GM23338 (cell line): ENCODE measurements around the gene PLXNB2. TPM values are rescaled to one million over a fixed set of nuclear protein-coding genes. Genes with fewer than 3 reads are reported as not detected.

Experiments
- ATAC-seq: fragments of 200-7000 bp; cut with Tn5 transposase; 3 replicates; pipeline ENCODE4 v1.9.1; 2020
- DNase-seq: peaks from one replicate; pipeline ENCODE4 v3.0.0-alpha.2; 2015; ENCODE audit warnings: low spot score
- H2AFZ ChIP-seq: fragments of 200-600 bp; sonication (generic); 2 replicates; pipeline ENCODE4 v1.8.0; 2016; ENCODE audit warnings: antibody characterized with exemption, mild to moderate bottlenecking, moderate library complexity
- H3F3A ChIP-seq: fragments of 200-600 bp; sonication (generic); replicated peaks from 2 replicates; pipeline ENCODE4 v1.8.0; 2017; ENCODE audit warnings: antibody characterized with exemption, mixed run types, low read depth
- H3K27ac ChIP-seq: fragments of 200-600 bp; sonication (generic); 2 replicates; pipeline ENCODE4 v1.6.1; 2016; ENCODE audit warnings: low read depth
- H3K27me3 ChIP-seq: fragments of 200-600 bp; sonication (generic); 2 replicates; pipeline ENCODE4 v1.8.0; 2016; ENCODE audit warnings: mild to moderate bottlenecking, mixed run types, moderate library complexity; ENCODE audit not compliant: insufficient read depth
- H3K36me3 ChIP-seq: fragments of 200-600 bp; sonication (generic); 2 replicates; pipeline ENCODE4 v1.8.0; 2016; ENCODE audit warnings: mild to moderate bottlenecking; ENCODE audit not compliant: insufficient read depth
- H3K4me1 ChIP-seq: fragments of 200-600 bp; sonication (generic); 2 replicates; pipeline ENCODE4 v1.8.0; 2016; ENCODE audit warnings: mild to moderate bottlenecking, moderate library complexity; ENCODE audit not compliant: insufficient read depth
- H3K4me2 ChIP-seq: fragments of 200-600 bp; sonication (generic); 2 replicates; pipeline ENCODE4 v1.7.1; 2017; ENCODE audit warnings: mixed run types
- H3K4me3 ChIP-seq: fragments of 200-600 bp; sonication (generic); 2 replicates; pipeline ENCODE4 v1.6.1; 2016; ENCODE audit warnings: mixed run types
- H3K79me2 ChIP-seq: fragments of 200-600 bp; sonication (generic); replicated peaks from 2 replicates; pipeline ENCODE4 v1.8.0; 2017; ENCODE audit warnings: mild to moderate bottlenecking; ENCODE audit not compliant: insufficient read depth
- H3K9me2 ChIP-seq: fragments of 200-600 bp; sonication (generic); 2 replicates; pipeline ENCODE4 v1.8.0; 2017; ENCODE audit not compliant: insufficient read depth
- H4K20me1 ChIP-seq: fragments of 200-600 bp; sonication (generic); replicated peaks from 2 replicates; pipeline ENCODE4 v1.8.0; 2017; ENCODE audit warnings: mild to moderate bottlenecking; ENCODE audit not compliant: insufficient read depth
- H3K27ac Mint-ChIP-seq: 2 replicates; pipeline ENCODE4 v1.8.0; 2020; ENCODE audit warnings: inconsistent platforms, mild to moderate bottlenecking, moderate library complexity, mixed read lengths
- H3K27me3 Mint-ChIP-seq: 3 replicates; pipeline ENCODE4 v1.8.0; 2022; ENCODE audit warnings: low read depth, mild to moderate bottlenecking, moderate library complexity, mixed read lengths, inconsistent platforms; ENCODE audit not compliant: insufficient read depth, poor library complexity
- H3K36me3 Mint-ChIP-seq: 3 replicates; pipeline ENCODE4 v1.8.0; 2021; ENCODE audit warnings: low read depth, mild to moderate bottlenecking, inconsistent platforms, moderate library complexity, mixed read lengths
- H3K4me1 Mint-ChIP-seq: 3 replicates; pipeline ENCODE4 v1.8.0; 2020; ENCODE audit warnings: mild to moderate bottlenecking, inconsistent platforms, mixed read lengths
- H3K4me3 Mint-ChIP-seq: 3 replicates; pipeline ENCODE4 v1.8.0; 2021; ENCODE audit warnings: moderate library complexity, mild to moderate bottlenecking, inconsistent platforms, mixed read lengths
- H3K9me3 Mint-ChIP-seq: 3 replicates; pipeline ENCODE4 v1.8.0; 2020; ENCODE audit warnings: moderate library complexity, mild to moderate bottlenecking, inconsistent platforms, mixed read lengths
- CREB1 ChIP-seq: fragments of 250-450 bp; sonication (Bioruptor Pico); IDR thresholded peaks from 2 replicates; pipeline ENCODE4 v1.5.0; 2020; ENCODE audit warnings: low read depth, mild to moderate bottlenecking, moderate library complexity
- EZH2 ChIP-seq: fragments of 200-600 bp; sonication (generic); IDR thresholded peaks from one replicate; pipeline ENCODE4 v1.8.0; 2017; ENCODE audit warnings: antibody characterized with exemption, mild to moderate bottlenecking, low read depth; ENCODE audit not compliant: unreplicated experiment
- EZH2phosphoT487 ChIP-seq: fragments of 200-600 bp; sonication (generic); IDR thresholded peaks from one replicate; pipeline ENCODE4 v1.8.1; 2018; ENCODE audit warnings: antibody characterized with exemption; ENCODE audit not compliant: unreplicated experiment
- JUNB ChIP-seq: IDR thresholded peaks from one replicate; pipeline ENCODE4 v1.6.1; 2016; ENCODE audit warnings: antibody characterized with exemption; ENCODE audit not compliant: unreplicated experiment
- NANOG ChIP-seq: IDR thresholded peaks from 2 replicates; pipeline ENCODE4 v1.6.1; 2016; ENCODE audit warnings: antibody characterized with exemption, borderline replicate concordance
- POLR2AphosphoS5 ChIP-seq: IDR thresholded peaks from 2 replicates; pipeline ENCODE4 v1.6.1; 2016; ENCODE audit warnings: antibody characterized with exemption, low read depth
- STAT1 ChIP-seq: IDR thresholded peaks from one replicate; pipeline ENCODE4 v1.6.1; 2016; ENCODE audit warnings: antibody characterized with exemption; ENCODE audit not compliant: unreplicated experiment
- ZNF114 ChIP-seq: fragments of 250-450 bp; sonication (Bioruptor Pico); IDR thresholded peaks from 2 replicates; pipeline ENCODE4 v1.5.0; 2020; ENCODE audit warnings: mild to moderate bottlenecking, moderate library complexity
- ZNF331 ChIP-seq: fragments of 250-450 bp; sonication (Bioruptor Pico); IDR thresholded peaks from 2 replicates; pipeline ENCODE4 v1.5.0; 2020; ENCODE audit warnings: low read depth, mild to moderate bottlenecking, moderate library complexity
- polyA plus RNA-seq: library from polyadenylated mRNA; unstranded; fragments of >200 nt; fragmentation: Nextera tagmentation; extraction: Ambion mirVana; gene quantifications from 2 replicates; pipeline ENCODE4 v1.2.1, GENCODE V29; 2016
- total RNA-seq: library from RNA; depleted of rRNA; stranded (reverse); fragments of >200 nt; shearing (Covaris generic); gene quantifications from 2 replicates; pipeline ENCODE4 v1.2.3, GENCODE V29; 2014
- TF ChIP-seq, protein P1 (sequence below): fragments of 250-450 bp; sonication (Bioruptor Pico); IDR thresholded peaks from 2 replicates; pipeline ENCODE4 v1.5.0; 2020; ENCODE audit warnings: mild to moderate bottlenecking, moderate library complexity
- TF ChIP-seq, protein P2 (sequence below): IDR thresholded peaks from 2 replicates; pipeline ENCODE4 v1.6.1; 2016; ENCODE audit warnings: antibody characterized with exemption
- TF ChIP-seq, protein P3 (sequence below): IDR thresholded peaks from one replicate; pipeline ENCODE4 v1.6.1; 2018; ENCODE audit warnings: antibody characterized with exemption; ENCODE audit not compliant: unreplicated experiment

The PLXNB2 gene
- total and polyA plus RNA-seq, 2 experiments from 2014 or later: 29.1 to 66.3 TPM

- TF ChIP-seq, protein P1, sequence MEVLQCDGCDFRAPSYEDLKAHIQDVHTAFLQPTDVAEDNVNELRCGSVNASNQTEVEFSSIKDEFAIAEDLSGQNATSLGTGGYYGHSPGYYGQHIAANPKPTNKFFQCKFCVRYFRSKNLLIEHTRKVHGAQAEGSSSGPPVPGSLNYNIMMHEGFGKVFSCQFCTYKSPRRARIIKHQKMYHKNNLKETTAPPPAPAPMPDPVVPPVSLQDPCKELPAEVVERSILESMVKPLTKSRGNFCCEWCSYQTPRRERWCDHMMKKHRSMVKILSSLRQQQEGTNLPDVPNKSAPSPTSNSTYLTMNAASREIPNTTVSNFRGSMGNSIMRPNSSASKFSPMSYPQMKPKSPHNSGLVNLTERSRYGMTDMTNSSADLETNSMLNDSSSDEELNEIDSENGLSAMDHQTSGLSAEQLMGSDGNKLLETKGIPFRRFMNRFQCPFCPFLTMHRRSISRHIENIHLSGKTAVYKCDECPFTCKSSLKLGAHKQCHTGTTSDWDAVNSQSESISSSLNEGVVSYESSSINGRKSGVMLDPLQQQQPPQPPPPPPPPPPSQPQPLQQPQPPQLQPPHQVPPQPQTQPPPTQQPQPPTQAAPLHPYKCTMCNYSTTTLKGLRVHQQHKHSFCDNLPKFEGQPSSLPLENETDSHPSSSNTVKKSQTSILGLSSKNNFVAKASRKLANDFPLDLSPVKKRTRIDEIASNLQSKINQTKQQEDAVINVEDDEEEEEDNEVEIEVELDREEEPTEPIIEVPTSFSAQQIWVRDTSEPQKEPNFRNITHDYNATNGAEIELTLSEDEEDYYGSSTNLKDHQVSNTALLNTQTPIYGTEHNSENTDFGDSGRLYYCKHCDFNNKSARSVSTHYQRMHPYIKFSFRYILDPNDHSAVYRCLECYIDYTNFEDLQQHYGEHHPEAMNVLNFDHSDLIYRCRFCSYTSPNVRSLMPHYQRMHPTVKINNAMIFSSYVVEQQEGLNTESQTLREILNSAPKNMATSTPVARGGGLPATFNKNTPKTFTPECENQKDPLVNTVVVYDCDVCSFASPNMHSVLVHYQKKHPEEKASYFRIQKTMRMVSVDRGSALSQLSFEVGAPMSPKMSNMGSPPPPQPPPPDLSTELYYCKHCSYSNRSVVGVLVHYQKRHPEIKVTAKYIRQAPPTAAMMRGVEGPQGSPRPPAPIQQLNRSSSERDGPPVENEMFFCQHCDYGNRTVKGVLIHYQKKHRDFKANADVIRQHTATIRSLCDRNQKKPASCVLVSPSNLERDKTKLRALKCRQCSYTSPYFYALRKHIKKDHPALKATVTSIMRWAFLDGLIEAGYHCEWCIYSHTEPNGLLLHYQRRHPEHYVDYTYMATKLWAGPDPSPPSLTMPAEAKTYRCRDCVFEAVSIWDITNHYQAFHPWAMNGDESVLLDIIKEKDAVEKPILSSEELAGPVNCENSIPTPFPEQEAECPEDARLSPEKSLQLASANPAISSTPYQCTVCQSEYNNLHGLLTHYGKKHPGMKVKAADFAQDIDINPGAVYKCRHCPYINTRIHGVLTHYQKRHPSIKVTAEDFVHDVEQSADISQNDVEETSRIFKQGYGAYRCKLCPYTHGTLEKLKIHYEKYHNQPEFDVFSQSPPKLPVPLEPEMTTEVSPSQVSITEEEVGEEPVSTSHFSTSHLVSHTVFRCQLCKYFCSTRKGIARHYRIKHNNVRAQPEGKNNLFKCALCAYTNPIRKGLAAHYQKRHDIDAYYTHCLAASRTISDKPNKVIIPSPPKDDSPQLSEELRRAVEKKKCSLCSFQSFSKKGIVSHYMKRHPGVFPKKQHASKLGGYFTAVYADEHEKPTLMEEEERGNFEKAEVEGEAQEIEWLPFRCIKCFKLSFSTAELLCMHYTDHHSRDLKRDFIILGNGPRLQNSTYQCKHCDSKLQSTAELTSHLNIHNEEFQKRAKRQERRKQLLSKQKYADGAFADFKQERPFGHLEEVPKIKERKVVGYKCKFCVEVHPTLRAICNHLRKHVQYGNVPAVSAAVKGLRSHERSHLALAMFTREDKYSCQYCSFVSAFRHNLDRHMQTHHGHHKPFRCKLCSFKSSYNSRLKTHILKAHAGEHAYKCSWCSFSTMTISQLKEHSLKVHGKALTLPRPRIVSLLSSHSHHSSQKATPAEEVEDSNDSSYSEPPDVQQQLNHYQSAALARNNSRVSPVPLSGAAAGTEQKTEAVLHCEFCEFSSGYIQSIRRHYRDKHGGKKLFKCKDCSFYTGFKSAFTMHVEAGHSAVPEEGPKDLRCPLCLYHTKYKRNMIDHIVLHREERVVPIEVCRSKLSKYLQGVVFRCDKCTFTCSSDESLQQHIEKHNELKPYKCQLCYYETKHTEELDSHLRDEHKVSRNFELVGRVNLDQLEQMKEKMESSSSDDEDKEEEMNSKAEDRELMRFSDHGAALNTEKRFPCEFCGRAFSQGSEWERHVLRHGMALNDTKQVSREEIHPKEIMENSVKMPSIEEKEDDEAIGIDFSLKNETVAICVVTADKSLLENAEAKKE (CRISPR knock-in tag): no peak
These were observed 8.3 kb downstream of the PLXNB2 start (continued) for GRCh38 chr22:50298937-50299784.

- Histone ChIP-seq H3K4me3 (no peak overlapping the region), H3K9me2 (no peaks in the 10 kb centered on the region), H3K27me3 (no peaks in the 10 kb centered on the region), H3K4me1 (peaks cover 21% of the 10 kb centered on the region; the same call in 1 of the 2 replicates), H4K20me1 (peaks cover 5% of the 10 kb centered on the region; the same call in 1 of the 2 replicates), H3K79me2 (peaks cover 42% of the 10 kb centered on the region), H2AFZ (no peak overlapping the region), H3F3A (no peaks in the 10 kb centered on the region; the same call in 1 of the 2 replicates), H3K4me2 (peak overlapping the region; percentile 43; the same call in 1 of the 2 replicates), H3K36me3 (no peaks in the 10 kb centered on the region), H3K27ac (no peak overlapping the region)
- Mint-ChIP-seq H3K27me3 (peaks cover 28% of the 10 kb centered on the region), H3K4me1 (peaks cover 6% of the 10 kb centered on the region; the same call in 2 of the 3 replicates), H3K36me3 (no peaks in the 10 kb centered on the region), H3K9me3 (no peaks in the 10 kb centered on the region), H3K4me3 (no peak overlapping the region; the same call in 2 of the 3 replicates), H3K27ac (no peak overlapping the region)
- ATAC-seq (no peak), DNase-seq (no peak)
- TF ChIP-seq, protein P2, sequence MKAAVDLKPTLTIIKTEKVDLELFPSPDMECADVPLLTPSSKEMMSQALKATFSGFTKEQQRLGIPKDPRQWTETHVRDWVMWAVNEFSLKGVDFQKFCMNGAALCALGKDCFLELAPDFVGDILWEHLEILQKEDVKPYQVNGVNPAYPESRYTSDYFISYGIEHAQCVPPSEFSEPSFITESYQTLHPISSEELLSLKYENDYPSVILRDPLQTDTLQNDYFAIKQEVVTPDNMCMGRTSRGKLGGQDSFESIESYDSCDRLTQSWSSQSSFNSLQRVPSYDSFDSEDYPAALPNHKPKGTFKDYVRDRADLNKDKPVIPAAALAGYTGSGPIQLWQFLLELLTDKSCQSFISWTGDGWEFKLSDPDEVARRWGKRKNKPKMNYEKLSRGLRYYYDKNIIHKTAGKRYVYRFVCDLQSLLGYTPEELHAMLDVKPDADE: no peak
- TF ChIP-seq NANOG (no peak), STAT1 (no peak), JUNB (no peak), ZNF114 (CRISPR knock-in tag) (no peak), CREB1 (no peak), EZH2 (no peak), POLR2AphosphoS5 (no peak), EZH2phosphoT487 (no peak), ZNF331 (CRISPR knock-in tag) (no peak)
- TF ChIP-seq, protein P3, sequence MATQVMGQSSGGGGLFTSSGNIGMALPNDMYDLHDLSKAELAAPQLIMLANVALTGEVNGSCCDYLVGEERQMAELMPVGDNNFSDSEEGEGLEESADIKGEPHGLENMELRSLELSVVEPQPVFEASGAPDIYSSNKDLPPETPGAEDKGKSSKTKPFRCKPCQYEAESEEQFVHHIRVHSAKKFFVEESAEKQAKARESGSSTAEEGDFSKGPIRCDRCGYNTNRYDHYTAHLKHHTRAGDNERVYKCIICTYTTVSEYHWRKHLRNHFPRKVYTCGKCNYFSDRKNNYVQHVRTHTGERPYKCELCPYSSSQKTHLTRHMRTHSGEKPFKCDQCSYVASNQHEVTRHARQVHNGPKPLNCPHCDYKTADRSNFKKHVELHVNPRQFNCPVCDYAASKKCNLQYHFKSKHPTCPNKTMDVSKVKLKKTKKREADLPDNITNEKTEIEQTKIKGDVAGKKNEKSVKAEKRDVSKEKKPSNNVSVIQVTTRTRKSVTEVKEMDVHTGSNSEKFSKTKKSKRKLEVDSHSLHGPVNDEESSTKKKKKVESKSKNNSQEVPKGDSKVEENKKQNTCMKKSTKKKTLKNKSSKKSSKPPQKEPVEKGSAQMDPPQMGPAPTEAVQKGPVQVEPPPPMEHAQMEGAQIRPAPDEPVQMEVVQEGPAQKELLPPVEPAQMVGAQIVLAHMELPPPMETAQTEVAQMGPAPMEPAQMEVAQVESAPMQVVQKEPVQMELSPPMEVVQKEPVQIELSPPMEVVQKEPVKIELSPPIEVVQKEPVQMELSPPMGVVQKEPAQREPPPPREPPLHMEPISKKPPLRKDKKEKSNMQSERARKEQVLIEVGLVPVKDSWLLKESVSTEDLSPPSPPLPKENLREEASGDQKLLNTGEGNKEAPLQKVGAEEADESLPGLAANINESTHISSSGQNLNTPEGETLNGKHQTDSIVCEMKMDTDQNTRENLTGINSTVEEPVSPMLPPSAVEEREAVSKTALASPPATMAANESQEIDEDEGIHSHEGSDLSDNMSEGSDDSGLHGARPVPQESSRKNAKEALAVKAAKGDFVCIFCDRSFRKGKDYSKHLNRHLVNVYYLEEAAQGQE: no peak
These were observed 9.2 kb downstream of the PLXNB2 start for GRCh38 chr22:50298266-50298637.
